HPDE6-E6E7 (cell line): ENCODE results near the gene PTPRO.

Experiments used
- DNase-seq: peaks from one replicate; pipeline ENCODE4 v3.0.0; 2011; ENCODE audit warnings: missing footprints; ENCODE audit errors: extremely low spot score

Gene PTPRO

DNA sequence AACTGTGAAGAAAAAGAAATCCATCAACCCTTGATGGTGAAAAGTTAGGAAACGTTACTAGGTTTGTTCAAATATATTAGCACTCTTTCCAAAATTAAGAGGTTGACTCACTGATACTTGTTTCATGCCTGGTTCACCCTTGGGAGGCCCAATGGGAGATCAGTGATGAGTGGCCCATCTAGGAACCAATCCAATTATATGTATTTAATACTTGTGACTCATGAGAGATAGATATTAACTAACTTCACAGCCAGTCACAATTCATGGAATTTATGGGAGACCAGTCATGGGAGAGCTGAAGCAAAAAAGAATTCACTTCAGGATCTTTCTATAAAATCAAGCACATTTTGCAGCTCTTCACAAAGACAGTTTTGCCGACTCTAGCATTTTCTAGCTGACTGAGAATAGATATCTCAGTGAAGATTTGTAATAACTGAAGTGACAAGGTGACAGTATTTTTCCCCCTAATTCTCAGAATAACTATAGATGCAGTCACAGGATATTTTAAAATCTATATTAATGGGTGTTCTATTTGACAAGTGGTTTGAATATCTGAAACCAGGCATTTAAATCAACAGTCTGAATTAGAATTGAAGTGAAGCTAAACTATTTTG, 236.7 kb downstream of the PTPRO start:
- DNase-seq: no peak

DNA sequence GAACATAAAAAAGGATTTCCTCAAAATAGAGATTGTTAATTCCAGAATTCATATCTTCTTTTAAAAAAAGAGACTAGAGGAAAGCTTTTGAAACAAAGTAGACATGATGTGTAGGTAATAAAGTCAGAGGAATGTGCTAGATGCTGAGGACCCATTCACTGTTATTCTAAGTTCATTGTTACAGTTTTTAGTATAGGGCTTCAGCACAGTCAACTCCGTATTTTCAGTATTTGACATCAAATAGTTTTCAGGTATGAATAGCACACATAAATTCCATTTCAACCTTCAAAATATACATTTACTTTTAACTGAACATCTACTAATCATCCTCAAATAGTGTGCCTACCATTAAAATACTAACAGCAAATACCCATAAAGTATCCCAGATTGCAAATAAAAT, 239.1 kb downstream of the PTPRO start:
- DNase-seq: no peak

DNA sequence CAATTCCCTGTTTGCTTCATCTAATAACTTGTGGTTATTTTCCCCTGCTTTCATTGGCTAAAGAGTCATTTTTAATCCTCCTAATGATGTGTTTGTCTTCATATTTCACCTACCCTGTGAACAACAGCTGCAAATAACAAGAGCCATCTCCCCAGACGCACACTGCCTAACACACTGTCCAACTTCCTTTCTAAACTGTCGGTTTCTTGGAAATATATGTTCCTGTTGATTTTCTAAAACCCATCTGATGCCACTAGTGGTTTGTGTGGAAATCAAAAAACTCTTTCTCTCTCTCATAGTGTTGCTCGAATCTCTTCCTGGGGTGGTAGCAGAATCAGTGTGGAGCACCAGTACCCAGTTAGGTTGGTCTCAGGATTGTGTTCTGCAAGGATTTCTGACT, 240.0 kb downstream of the PTPRO start:
- DNase-seq: no peak

DNA sequence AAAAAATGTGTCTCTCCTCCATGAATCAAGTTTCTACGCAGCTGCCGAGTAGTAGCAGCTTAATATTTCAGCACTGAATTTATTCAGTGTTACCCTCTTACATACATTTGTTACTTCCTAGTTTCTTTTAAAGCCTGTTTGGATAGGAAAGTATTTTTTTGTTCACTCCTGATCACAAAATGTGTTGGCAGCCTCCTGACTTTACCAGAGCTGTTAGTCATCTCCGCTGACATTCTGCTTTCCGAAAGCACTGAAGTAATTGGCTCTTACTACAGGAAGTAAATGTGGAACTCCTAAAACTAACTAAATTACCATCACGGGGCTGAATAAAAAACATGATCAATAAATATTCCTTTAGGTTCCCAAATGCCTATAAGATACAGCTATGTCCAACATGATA, 241.4 kb downstream of the PTPRO start:
- DNase-seq: no peak

DNA sequence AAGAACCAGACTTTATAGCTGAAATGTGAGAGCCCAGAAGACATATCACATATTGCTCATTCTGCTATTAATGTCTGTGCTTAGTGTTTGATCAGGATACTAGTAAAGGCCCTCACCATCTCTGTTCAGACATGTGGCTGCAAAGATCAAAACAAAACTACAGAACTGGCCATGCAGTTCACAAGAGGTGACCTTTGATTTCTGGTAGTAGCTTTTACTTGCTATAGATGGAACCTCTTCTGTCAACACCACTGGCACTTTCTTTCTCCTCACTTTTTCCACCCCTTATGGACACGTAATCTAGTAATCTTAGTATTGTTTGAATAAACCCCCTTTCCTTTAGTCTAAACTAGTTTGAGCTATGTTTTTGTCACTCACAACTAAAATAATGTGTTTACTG, 252.0 kb downstream of the PTPRO start:
- no peak for DNase-seq

DNA sequence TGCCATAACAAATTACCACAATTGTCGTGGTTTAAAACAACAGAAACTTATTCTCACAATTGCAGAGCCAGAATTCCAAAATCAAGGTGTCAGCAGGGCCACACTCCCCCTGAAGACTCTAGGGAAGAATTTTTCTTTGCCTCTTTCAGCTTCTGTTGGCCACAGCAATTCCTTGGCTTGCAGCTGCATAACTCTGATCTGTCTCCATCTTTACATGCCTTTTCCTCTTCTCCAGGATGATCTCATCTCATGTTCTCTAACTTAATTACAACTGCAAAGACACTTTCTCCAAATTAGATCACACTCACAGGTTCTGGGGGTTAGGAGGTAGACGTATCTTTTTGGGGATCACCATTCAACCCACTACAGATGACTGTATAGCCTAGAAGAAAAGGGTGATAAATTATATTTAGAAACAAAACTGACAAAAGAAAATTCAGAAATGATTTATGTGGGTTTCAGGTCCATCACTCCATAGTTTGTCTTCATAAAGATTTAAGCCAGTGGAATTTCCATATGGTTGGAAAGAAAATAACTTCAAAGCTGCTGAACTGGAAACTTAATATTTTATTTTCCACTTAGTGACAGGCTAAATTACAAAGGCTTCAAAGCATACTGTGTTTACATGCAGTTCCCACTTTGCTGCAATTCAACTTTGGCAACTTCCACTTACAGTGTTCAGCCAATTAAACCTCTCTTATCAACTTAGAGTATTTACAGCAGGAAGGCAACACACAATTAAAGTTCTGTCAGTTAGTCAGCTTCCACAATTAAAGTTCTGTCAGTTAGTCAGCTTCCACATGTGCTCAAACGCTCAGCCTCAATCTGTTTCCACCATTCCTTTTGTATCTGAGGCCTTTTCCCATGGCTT, 253.6 kb downstream of the PTPRO start:
- DNase-seq: no peak

DNA sequence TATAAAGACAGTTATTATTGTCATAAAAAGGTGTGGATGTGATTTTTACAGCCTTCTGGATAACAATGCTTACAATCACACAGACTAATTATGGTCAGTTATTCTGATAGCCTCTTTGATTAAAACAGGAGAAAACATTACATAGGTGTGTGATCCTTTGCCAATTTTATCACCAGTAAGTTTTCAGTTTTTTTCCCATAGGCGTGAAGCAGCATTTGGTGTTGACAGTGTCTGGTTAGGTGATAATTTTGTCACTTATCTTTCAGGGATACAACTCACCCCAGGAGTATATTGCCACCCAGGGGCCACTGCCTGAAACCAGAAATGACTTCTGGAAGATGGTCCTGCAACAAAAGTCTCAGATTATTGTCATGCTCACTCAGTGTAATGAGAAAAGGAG, 258.1 kb downstream of the PTPRO start:
- DNase-seq: no peak

DNA sequence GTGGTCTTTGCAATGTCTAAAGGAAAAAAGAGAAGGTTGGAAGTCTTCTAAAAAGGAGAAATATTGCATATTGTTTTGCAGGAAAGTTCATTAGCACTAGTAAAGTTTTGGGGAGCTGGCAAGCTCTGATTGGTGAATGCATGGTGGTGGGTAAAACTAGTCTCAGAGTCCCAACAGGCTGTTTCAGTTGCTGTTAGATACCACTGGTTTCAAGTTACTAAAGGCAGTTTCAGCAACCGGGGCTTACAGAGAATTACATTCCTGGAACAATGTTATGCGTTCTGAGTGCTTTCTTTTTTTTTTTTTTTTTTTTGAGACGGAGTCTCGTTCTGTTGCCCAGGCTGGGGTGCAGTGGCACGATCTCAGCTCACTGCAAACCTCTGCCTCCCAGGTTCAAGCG, 258.7 kb downstream of the PTPRO start:
- DNase-seq: no peak

DNA sequence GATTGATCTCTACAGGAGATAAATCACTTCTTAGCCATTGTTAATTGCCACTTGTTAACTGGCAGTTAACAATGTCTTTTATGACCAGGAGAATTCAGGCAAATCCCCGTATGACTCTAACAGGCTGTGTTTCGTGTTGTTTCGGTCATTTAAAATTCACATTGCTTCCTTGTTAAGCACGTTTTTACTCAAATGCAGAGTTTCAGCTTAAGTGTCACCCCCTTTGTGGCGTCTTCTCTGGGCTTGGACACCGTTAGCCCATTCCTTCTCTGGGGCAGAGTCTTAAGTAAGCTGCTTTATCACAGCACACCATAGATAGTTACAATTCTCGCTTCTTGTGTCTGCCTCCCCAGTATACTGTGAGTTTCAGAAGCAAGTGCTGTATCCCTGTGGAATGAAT, 261.5 kb downstream of the PTPRO start:
- DNase-seq: no peak

DNA sequence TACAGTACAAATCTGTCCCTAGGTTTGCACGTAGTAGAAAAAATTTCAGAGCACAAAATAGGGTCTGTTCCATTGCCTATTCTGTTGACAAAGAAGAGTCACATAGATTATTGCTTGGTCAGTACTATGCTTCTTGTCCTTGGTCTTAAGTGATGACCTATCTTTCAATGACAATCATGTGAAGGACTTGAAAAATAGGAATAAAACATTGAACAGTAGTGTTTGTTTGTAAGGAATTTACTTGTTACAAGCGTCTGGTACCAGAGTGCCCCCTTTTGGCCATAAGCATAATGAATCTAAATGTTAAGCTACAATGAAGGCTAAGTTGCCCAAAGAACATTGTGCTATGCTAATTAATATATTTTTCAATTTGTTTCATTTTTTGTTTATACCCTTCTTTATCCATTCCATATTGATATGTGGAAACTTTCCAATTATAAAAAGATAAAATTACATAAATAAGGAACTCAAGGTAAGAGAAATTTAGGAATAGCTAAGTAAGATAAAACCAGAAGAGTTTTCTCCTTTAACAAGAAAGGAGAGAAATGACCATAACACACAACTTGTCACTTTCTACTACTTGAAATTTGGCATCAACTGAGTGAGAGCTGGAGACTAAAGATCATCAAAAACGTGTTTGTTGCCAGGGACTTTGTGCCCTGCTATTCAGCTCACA, 262.2 kb downstream of the PTPRO start:
- no peak for DNase-seq

DNA sequence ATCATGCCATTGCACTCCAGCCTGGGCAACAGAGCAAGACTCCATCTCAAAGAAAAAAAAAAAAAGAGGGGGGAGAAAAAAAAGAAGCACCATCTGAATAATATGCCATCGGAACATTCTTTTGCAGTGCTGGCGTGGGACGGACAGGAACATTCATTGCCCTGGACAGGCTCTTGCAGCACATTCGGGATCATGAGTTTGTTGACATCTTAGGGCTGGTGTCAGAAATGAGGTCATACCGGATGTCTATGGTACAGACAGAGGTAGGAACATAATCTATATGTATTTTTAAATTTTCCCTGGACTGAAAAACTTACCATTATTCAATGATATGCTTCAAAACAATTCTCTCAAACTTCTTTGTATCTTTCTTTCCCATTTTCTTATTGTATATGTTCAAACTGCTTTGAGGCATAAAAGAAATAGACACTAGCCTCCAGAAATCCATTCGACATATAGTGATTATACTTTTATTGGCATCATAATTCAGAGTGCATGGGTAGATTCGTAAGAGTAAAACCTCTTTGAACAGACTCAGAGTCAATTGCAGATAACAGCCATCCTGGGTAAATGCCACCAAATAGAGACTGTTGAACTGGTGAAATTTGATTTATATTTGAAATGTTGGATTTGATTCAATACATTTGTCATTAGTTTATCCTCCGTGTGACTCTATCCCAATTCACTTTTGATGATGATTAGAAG, 267.2 kb downstream of the PTPRO start:
- DNase-seq: no peak

DNA sequence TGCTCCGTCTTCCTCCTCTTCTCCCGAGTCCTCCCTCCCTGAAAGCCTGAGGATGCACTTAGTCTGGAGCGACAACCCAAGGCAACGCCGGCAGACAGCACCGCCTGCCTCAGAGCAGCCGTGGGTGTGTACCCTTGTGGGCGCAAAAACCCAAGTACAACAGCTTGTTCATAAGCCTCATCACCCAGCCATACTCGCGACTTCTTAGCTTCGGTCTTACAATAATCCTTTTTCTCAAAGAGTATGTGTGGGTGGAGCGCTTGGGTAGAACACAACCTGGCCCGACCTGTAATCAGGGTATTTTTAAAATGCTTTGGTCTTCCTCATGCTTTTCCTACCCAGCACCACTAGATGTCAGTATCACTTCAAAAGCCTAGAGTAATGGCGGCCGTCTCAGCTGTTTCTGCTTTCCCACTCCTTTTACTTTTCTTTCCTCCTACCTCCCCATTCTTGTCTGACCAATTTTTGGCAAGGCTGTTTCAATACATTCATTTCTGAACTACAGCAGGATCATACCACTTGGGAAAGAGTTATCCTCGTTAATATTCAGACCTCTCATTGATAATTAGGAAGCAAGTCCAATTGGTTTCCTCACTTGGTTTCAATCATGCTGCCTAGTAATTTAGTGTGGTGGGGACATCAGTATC, 268.0 kb downstream of the PTPRO start:
- DNase-seq: peak; percentile 70

DNA sequence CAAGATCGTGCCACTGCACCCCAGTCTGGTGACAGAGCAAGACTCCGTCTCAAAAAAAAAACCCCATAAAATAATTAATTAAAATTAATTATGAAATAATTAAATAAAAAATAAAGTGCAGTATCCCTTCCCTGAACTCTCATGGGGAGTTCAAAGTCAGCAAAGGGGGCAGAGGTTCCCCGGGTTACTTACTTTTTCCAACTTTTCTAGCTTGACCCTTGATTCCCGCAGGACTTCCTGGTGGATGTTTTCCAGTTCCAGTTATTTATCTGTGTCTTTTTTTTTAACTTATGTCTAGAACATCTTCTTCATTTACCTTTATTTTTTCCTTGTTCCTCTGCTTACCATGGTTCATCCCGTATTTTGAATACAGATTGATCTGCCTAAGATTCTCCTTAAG, 269.5 kb downstream of the PTPRO start:
- no peak for DNase-seq

DNA sequence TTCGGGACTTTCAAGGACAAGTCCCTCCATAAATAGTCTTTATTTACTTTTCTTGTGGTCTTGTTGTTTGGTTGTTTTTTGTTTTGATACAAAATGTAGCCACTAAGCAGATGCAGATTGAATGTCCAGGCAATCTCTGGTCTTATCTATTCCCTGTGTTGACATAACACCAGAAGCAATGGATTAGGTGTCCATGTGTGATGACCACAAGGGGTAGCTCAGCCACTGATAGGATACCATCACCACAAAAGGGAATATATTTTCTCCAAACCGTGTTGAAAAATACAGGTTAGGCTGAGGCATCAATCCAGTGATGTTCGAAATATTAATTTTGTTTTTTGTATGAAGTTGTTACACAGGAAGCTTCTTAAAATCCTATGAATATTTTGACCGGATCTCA, 270.6 kb downstream of the PTPRO start:
- DNase-seq: no peak

DNA sequence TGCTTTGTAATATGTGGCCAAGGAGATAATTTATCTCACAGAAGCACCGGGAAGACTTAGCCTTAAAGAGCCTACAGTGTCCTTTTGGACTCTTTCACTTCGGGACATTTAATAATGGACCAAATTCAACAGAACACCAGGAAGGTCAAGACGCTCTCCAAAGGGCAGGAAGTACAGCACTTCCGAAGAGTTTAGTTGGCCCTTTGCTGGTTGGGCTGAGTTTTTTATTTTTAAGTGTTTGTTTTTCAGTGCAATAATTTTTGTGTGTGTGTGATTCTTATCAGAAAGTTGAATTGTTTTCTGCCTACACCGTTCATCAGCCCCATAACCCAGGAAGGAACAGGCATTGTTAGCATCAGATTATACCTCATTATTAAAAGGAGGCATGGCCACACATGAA, 273.9 kb downstream of the PTPRO start:
- no peak for DNase-seq

DNA sequence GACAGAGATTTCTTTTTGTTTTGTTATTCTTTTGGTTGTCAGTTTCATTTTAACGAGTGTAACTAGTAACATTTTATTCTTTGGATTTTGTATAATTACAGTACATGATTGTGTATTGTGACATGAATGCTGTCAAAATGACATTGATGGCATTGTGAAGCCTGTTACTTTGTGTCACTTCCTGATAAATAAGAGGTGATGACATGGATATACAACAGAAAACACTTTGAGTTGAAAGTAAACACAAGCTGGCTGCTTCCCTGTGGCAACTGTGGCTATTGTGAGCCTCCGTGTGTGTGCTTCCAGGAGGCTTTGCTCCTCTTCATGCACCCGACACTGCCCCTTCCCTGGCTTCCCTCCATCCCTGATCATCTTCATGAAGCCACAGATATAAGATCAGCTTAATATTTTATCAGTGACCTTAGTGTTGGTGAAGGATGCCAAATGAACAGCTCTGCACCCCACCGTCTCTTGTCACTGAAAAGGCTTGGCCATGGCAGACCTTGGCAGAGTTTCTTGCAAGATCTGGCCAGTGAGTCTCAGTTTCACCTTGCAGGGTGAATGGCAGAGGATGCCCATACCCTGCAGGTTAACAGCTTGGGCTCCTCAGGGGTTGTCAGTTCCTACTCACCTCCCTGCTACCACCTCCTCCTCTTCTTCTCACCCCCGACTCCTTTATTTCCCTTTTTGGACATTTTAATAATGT, 275.0 kb downstream of the PTPRO start:
- DNase-seq: no peak

DNA sequence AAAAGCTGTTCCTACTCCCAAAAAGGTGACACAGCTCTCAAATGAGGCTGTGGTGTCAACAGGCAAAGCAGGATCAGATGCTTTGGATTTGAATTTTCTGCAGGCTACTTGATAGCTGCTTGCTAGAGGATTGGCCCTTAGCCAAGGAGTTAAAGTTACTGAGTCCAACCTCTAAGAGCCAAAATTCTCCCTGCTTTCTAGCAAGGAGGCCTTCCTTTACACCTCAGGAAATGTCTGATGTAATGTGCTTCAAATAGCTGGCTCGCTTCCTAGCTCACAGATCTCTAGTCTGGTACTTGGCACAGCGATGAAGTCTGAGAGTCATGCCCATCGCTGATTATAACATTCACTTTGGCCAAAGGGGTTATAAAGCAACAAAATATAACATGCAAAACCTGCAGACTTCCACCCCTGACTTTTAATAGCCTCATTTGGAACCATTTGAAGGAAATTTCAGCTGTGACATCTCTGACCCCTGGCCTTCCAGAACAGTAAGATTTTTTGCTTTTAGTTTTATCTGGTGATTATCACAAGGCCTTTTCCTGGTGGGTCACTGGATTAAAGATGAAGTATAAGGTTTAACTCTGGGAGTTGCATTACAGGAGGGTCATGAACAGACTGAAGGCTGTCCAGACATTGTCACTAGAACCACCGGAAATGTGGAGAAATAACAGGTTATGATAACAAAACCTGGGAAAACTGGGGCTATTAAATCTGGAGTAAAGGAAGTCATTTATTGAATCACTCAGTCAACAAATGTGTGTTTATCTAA, 277.1 kb downstream of the PTPRO start:
- DNase-seq: no peak

DNA sequence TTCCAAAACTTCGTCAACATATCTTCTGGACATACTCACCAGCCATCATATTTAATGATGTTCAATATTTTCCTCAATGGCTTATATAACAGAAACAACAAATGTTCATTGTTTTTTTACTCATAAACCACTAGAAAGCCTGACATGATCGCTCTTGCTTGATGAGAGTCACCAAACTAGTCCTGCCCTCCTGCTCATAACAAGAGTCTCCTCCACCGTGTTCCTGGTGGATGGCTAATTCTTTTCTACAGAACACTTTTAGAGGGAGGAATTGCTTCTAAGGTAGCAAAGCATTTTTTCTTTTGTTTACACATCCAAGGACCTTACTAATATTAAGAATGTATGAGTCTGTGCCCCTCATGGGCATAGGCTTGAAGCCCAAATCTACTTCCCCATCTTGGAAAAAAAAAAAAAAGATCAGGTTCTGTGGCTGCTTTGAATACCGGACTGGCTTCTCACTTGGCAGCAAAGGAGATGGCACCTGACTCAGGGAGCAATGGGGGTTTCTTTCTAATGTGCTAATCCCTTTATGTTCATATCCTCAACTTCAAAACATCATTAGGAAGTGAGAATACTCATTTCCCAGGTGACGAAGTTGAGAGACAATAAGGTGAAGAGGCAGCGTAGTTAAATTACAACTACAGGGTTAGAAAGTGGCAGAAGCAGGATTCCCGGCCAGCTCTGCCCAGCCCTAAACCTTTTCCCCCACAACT, 278.1 kb downstream of the PTPRO start:
- DNase-seq: no peak

DNA sequence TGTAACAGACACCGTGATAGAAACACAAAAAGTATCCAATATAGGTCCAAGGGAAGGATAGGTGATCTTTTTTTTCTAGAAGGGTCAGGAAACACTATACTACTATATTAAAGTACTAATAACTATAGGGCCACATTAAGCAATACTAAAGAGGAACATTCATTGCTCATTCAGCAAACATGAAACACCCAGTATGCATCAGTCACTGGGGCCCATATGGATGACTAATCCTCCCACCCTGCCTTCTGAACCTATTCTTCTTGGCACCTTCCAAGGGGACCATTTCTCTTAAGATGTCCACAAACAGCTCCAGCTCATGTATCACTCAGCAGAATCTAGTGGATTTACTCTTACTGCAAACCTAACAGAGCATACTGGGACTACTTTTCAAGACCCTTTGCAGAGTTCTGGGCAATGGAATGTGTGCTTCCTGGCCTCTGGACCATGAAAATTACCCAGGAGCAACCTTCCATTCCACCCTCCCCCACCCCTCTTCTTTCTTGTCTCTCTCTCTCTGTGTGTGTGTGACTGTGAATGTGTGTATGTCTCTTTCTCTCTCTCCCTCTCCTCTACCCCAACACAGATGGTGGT, 279.0 kb downstream of the PTPRO start:
- DNase-seq: peak; percentile 89
